ENCODE results near the gene NR3C1.

NR3C1 gene

DNA sequence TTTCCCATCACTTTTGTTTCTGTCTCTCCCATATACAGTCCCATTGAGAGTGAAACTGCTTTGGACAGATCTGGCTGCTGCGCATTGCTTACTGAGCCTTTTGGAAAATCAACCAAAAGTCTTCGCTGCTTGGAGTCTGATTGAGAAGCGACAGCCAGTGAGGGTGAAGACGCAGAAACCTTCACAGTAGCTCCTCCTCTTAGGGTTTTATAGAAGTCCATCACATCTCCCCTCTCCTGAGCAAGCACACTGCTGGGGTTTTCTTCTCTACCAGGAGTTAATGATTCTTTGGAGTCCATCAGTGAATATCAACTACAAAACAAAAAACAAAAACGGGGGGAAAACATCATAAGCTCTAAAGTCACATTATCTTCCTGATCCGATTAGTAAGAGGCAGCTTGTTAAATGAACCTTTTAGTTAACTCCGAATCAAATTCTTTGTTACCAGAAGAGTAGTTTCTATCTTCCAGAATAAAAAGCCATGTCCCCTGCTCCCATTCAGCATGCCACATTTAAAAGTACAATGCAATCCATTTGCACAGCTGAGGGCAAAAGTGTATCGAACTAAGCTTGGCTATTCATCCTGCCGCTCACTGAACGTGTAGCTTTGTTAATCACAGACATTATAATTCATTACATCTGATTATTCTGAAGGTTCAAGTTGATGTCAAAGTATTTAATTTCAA, 2.8 kb downstream of the NR3C1 start:
- H2AFZ ChIP-seq (ENCODE audit: low read depth, low read length): no peak overlapping the region
- no peaks in the 10 kb centered on the region for H3K9me3 ChIP-seq (ENCODE audit: low read length)
- peaks cover 18% of the 10 kb centered on the region for H3K4me1 ChIP-seq (ENCODE audit: insufficient read depth, low read length)
- H3K4me3 ChIP-seq (ENCODE audit: low read length): no peak overlapping the region
- H3K27me3 ChIP-seq (ENCODE audit: insufficient read depth, low read length): peaks cover 6% of the 10 kb centered on the region
- no peaks in the 10 kb centered on the region for H3K36me3 ChIP-seq (ENCODE audit: insufficient read depth, low read length)

DNA sequence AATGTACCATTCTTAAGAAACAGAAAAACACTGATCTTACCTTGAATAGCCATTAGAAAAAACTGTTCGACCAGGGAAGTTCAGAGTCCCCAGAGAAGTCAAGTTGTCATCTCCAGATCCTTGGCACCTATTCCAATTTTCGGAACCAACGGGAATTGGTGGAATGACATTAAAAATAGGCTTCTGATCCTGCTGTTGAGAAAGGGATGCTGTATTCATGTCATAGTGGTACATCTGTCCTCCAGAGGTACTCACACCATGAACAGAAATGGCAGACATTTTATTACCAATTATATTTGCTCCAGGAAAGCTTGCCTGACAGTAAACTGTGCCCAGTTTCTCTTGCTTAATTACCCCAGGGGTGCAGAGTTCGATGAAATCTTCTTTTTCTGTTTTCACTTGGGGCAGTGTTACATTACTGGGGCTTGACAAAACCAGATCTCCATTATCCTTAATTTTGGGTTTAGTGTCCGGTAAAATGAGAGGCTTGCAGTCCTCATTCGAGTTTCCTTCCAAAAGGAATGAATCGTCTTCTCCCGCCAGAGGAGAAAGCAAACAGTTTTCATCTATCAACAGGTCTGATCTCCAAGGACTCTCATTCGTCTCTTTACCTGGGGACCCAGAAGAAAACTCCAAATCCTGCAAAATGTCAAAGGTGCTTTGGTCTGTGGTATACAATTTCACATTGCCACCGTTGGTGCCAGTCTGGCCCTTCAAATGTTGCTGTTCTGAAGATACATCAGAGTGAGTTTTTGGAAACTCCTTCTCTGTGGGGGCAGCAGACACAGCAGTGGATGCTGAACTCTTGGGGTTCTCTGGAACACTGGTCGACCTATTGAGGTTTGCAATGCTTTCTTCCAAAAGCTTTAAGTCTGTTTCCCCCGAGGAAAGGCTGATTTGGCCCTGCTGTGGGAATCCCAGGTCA, 3.6 kb downstream of the NR3C1 start:
- Histone ChIP-seq H2AFZ (ENCODE audit: low read depth, low read length) (no peak overlapping the region), H3K36me3 (ENCODE audit: insufficient read depth, low read length) (no peaks in the 10 kb centered on the region), H3K4me1 (ENCODE audit: insufficient read depth, low read length) (peaks cover 16% of the 10 kb centered on the region), H3K27me3 (ENCODE audit: insufficient read depth, low read length) (peaks cover 6% of the 10 kb centered on the region), H3K9me3 (ENCODE audit: low read length) (no peaks in the 10 kb centered on the region), H3K4me3 (ENCODE audit: low read length) (no peak overlapping the region)

DNA sequence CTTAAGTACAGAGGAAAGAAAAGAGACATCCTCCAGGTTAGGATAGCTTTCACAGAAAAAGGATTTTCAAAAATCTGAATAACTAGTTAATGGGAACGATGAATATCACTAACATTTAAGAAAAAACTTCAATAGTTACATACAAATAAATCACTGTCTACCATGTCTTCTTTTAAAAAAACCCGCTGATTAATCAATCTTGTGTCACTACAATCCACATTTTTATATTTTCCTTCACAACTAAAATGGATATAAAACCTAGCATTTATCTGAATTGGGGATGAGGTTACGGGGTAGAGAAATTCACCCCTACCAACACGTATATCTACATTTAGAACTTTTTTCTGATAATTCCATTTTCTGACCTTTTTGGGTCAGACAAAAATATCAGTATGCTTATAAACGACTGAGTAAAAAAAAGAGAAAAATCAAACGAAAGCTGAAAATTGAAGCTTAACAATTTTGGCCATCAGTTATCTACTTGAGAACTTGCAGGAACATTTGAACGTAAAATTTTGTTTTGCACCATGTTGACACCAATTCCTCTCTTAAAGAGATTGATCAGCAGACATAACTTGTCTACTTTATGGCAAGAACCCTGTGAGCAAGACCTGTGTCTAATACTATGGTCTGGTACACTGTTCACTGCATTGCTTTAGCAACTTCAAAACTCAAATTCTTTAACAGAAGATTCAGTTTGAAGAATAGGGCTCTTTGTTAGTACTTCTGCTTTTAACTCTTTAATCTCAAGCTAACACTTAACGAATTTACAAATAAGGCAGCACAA, 4.8 kb downstream of the NR3C1 start:
- Histone ChIP-seq H3K4me3 (ENCODE audit: low read length) (no peak overlapping the region), H3K27me3 (ENCODE audit: insufficient read depth, low read length) (peaks cover 6% of the 10 kb centered on the region), H3K4me1 (ENCODE audit: insufficient read depth, low read length) (peaks cover 16% of the 10 kb centered on the region), H3K36me3 (ENCODE audit: insufficient read depth, low read length) (no peaks in the 10 kb centered on the region), H3K9me3 (ENCODE audit: low read length) (no peaks in the 10 kb centered on the region), H2AFZ (ENCODE audit: low read depth, low read length) (no peak overlapping the region)

DNA sequence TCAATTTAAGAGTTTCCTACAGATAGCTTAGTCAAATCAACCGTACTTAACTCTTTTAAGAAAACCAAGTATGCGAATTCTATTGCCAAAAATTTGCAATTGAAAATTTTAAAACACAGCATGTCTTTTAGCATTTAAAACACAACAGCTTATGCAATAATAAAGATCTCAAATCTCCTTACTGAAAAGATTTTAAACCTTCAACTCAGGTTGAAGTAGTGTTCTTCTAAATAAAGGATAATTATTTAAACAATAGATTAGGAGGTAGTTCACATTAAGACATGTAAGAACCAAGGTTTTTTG, 5.5 kb downstream of the NR3C1 start:
- H3K4me3 ChIP-seq (ENCODE audit: low read length): no peak overlapping the region
- peaks cover 16% of the 10 kb centered on the region for H3K4me1 ChIP-seq (ENCODE audit: insufficient read depth, low read length)
- no peak overlapping the region for H2AFZ ChIP-seq (ENCODE audit: low read depth, low read length)
- peaks cover 6% of the 10 kb centered on the region for H3K27me3 ChIP-seq (ENCODE audit: insufficient read depth, low read length)
- H3K9me3 ChIP-seq (ENCODE audit: low read length): no peaks in the 10 kb centered on the region
- H3K36me3 ChIP-seq (ENCODE audit: insufficient read depth, low read length): no peaks in the 10 kb centered on the region

DNA sequence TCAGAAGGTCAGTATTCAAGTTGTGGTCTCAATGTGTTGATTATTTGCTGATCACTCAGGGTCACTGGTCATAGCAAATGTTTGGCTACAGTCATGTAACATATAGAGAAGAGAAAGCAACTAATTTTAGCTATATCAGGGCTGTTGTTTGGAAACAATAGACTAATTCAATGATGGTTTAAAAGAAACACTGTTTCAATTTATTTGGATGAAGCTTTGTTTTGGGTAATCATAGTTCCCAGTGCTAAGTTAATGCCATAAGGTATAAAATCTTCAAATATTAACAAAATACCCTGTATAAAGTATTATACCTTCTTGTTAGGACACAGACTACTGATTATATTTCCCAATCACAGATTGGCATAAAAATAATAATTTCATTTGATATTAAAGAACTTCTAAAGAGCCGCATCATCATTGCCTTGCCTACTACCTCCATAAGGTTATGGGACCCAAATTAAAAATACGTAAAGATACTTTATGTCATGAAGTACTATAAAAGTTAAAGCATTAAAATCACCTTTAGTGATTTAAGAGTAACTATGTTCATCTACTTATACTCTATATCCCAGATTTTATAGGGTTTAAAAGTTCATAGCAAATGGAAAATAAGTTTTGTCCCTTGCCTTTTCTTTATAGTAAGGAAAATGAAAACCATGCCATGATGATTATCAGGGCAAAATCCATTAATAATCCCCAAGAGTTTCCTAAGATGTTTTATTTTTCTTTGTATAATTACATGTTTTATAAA, 6.0 kb downstream of the NR3C1 start:
- H3K27me3 ChIP-seq (ENCODE audit: insufficient read depth, low read length): peaks cover 6% of the 10 kb centered on the region
- no peaks in the 10 kb centered on the region for H3K9me3 ChIP-seq (ENCODE audit: low read length)
- H3K4me3 ChIP-seq (ENCODE audit: low read length): no peak overlapping the region
- H2AFZ ChIP-seq (ENCODE audit: low read depth, low read length): no peak overlapping the region
- H3K36me3 ChIP-seq (ENCODE audit: insufficient read depth, low read length): no peaks in the 10 kb centered on the region
- H3K4me1 ChIP-seq (ENCODE audit: insufficient read depth, low read length): peaks cover 15% of the 10 kb centered on the region

DNA sequence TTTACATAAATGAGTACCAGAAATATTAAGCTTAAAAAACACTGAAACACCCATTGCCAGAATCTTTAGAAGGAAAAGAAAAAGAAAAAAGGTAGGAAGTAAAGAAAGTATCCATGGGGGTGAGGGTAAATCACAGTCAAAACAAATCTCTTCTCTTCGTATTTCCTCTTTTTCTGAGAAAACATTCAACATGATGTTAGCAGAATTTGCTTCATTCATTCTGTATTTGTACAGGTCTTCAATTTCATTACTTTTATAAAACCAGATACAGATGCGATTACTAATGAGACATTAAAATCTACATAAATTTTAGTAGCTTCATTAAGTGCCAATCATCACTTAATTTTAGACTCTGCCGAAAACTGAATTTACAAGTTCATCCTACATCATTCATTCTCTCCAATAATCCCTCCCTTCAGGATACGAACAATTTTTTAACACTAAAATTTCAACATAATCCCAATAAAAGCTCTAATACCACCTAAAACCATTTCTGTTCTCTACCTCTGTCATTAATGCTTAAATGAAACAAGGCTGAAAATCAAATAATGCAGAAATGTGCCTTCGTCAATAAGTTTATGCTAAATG, 7.0 kb downstream of the NR3C1 start:
- Histone ChIP-seq H3K4me1 (ENCODE audit: insufficient read depth, low read length) (peaks cover 10% of the 10 kb centered on the region), H3K27me3 (ENCODE audit: insufficient read depth, low read length) (no peaks in the 10 kb centered on the region), H3K36me3 (ENCODE audit: insufficient read depth, low read length) (no peaks in the 10 kb centered on the region), H3K9me3 (ENCODE audit: low read length) (no peaks in the 10 kb centered on the region), H3K4me3 (ENCODE audit: low read length) (no peak overlapping the region), H2AFZ (ENCODE audit: low read depth, low read length) (no peak overlapping the region)

DNA sequence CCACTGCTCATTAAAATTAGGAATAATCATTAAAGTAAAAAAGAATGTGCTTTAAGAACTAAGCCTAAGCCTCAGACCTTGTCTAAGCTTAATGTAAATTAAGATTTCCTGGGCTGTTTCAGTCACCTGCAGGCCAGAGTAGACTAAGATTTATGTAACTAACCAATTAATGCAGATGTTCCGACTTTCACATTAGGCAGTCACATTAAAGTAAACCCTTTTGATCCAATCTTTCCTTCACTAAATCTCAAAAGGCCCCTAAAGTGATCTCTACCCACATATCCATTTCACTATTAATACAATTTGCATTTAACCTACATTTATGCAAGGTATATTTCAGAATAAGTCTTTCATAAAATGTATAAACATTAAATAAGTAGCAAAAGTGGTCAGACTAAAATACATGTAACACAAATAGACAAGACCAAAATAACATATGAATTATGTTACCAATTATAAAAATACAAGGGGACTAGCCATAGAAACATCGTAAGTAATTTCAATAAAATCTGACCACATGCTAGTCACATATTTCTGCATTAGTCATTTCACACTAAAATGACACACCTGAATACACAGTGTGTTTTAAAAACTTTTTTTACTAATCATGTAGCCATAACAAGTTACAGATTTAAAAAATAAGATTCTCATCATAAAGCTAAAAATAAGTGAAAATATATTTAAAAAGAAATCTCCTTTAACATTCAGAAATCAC, 7.7 kb downstream of the NR3C1 start:
- no peaks in the 10 kb centered on the region for H3K9me3 ChIP-seq (ENCODE audit: low read length)
- H3K27me3 ChIP-seq (ENCODE audit: insufficient read depth, low read length): no peaks in the 10 kb centered on the region
- H3K4me3 ChIP-seq (ENCODE audit: low read length): no peak overlapping the region
- no peak overlapping the region for H2AFZ ChIP-seq (ENCODE audit: low read depth, low read length)
- H3K4me1 ChIP-seq (ENCODE audit: insufficient read depth, low read length): peaks cover 5% of the 10 kb centered on the region
- H3K36me3 ChIP-seq (ENCODE audit: insufficient read depth, low read length): no peaks in the 10 kb centered on the region

DNA sequence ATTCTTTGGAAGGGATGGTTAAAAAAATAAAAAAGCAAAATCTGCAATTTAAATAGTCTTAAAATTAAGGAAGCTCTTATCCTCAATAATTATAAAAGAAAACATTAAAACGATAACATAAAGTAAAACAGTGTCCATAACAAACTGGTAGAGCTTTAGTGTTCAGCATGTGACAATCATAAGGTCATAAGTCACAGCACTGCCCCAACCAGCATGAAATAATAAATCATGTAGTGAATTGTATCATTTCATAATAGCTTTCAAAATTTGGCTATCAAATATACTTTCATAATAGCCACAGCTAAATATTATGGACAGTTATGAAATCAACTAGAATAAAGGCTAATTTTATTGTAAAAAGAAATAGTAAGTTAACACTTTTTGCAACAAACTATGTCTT, 10.0 kb downstream of the NR3C1 start:
- Histone ChIP-seq H3K9me3 (ENCODE audit: low read length) (no peaks in the 10 kb centered on the region), H3K4me3 (ENCODE audit: low read length) (no peak overlapping the region), H3K4me1 (ENCODE audit: insufficient read depth, low read length) (no peaks in the 10 kb centered on the region), H2AFZ (ENCODE audit: low read depth, low read length) (no peak overlapping the region), H3K27me3 (ENCODE audit: insufficient read depth, low read length) (no peaks in the 10 kb centered on the region), H3K36me3 (ENCODE audit: insufficient read depth, low read length) (no peaks in the 10 kb centered on the region)

DNA sequence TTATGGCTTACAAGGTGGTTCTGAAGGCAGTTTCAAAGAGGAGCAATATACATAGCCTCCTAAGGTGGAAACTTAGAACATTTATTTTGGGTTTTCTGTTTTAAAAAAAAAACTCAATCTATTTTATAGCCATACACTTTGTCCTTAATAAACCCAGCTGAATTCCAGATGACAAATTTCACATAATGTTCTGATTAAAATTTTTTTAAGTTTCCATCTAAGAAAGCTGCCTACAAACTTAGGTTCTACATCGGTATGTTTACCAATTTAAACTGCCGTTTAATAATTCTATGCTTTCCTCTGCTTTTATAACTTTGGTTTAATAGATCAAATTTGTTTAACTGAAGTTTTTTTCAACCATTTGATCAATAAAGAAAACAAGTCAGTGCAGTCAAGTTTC, 12.5 kb downstream of the NR3C1 start:
- H3K27me3 ChIP-seq (ENCODE audit: insufficient read depth, low read length): no peaks in the 10 kb centered on the region
- no peaks in the 10 kb centered on the region for H3K36me3 ChIP-seq (ENCODE audit: insufficient read depth, low read length)
- no peak overlapping the region for H3K4me3 ChIP-seq (ENCODE audit: low read length)
- no peaks in the 10 kb centered on the region for H3K4me1 ChIP-seq (ENCODE audit: insufficient read depth, low read length)
- no peaks in the 10 kb centered on the region for H3K9me3 ChIP-seq (ENCODE audit: low read length)
- no peak overlapping the region for H2AFZ ChIP-seq (ENCODE audit: low read depth, low read length)

DNA sequence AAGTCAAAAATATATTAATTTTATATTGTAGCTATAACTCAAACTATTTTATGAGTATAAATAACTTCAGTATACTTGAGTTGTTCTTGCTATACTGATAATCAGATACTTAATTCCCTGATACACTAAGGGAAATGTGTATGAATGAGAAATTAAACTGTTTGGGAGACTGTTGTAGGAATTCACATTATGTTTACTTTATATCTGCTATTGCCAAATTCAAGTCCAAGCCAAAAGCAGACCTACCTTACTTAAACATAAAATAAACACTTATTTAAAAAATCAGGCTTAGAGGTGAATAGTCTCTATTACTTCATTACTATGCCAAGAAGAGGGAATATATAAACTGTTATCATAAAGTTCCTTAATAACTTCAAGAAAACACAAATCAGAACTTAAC, 13.2 kb downstream of the NR3C1 start:
- no peaks in the 10 kb centered on the region for H3K27me3 ChIP-seq (ENCODE audit: insufficient read depth, low read length)
- no peaks in the 10 kb centered on the region for H3K9me3 ChIP-seq (ENCODE audit: low read length)
- H3K4me3 ChIP-seq (ENCODE audit: low read length): no peak overlapping the region
- no peaks in the 10 kb centered on the region for H3K4me1 ChIP-seq (ENCODE audit: insufficient read depth, low read length)
- no peak overlapping the region for H2AFZ ChIP-seq (ENCODE audit: low read depth, low read length)
- no peaks in the 10 kb centered on the region for H3K36me3 ChIP-seq (ENCODE audit: insufficient read depth, low read length)

DNA sequence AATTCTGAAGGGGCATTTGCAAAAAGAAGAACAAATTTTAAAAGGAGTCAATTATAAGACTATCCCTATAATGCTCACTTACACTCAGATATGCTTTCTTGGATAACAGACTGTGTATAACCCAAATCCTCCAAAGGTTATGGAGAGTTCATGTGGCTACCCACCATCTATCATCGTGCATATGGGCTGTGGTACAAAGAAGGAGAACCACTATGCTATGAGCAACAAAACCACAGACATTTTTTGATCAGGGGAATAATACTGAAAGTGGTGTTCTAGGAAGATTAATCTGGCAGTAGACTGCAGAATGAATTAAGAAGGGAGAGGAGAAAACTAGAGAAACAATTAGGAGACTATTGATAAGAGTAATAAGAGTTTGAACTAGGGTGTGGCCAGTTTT, 16.8 kb downstream of the NR3C1 start:
- Histone ChIP-seq H3K27me3 (ENCODE audit: insufficient read depth, low read length) (no peaks in the 10 kb centered on the region), H3K36me3 (ENCODE audit: insufficient read depth, low read length) (no peaks in the 10 kb centered on the region), H3K4me3 (ENCODE audit: low read length) (no peak overlapping the region), H3K4me1 (ENCODE audit: insufficient read depth, low read length) (no peaks in the 10 kb centered on the region), H2AFZ (ENCODE audit: low read depth, low read length) (no peak overlapping the region), H3K9me3 (ENCODE audit: low read length) (peaks cover 5% of the 10 kb centered on the region)

Data from neuron (in vitro differentiated cells).